GM21529 (cell line): Measurements from ENCODE around the gene IFIT1B.
"Not testable (repeated sequence)": the region's sequence is repeated elsewhere in the genome, so short reads cannot be mapped to it uniquely, and the experiment has no call there.

ENCODE experiments used
- ATAC-seq: cut with Tn5 transposase; IDR thresholded peaks from one replicate; pipeline ENCODE4 v1.9.1; 2021; ENCODE audit not compliant: unreplicated experiment

The IFIT1B gene

DNA sequence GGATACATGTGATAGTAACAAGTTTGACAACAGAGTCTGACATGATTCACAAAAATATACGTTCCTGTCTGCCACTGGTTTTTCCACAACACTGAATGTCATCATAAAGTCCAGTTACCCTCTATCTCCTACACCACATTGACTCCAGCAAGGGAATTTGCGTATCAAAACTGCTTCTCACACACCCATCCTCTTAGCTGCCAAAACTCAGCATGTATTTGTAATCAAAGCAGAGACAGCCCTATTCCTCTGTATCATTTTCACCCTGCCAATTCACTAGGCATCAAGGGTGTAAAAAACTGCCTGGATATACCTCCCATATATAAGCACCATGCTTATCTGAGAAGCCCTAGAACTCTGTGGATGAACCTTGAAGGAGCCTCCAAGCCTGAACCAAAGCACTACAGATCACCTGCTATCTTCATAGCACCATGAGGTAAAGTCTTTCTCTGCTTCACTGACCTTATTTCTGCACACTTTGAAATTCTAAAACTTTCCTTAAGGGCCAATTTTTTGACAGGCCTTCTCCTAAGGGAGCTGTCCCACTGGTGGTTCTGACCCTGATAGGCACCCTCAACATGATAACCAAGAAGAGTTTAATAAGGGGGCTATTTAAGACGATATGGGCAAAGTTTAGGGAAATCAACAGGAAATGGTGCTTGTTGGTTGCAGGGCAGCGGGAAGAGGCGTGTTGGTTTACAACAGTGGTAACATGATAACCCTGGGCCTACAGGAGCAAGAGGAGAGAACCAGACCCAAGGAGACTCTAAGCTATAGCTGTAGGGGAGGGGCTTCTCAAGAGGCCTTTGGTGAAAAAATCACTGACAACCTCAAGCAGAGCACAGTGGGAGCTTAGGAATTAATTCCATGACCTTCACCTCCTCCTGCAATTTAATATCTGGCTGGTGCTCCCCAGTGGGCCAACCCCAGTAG, at the start of gene IFIT1B:
TSS of gene IFIT1B (plus strand) at position 352 of the 933 bp plus-strand sequence. CDS start at position 432, 80 bp downstream.
- no peak for ATAC-seq

DNA sequence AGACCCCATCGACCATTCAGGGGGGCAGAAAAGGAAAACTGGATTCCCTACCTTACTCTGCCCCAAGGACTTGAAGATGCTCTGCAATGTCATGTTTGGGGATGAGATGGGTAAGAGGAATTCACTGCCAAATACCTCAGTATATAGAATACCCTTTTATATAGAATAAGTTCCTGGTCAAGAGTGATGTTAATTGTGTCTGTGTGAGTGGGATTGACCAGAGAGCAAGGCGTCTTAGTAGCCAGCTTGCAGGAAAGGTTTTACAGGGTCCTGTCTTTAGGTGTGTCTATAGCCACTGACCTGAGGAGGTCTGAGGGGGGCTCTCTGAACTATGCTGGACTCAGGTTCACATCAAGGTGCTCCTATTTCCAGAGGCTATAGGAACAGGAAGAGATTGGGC, 48.7 kb upstream of the IFIT1B start:
- no peak for ATAC-seq

- not testable (repeated sequence) for ATAC-seq
Observed at GRCh38 chr10:89330014-89330413, 47.8 kb upstream of the IFIT1B start.

DNA sequence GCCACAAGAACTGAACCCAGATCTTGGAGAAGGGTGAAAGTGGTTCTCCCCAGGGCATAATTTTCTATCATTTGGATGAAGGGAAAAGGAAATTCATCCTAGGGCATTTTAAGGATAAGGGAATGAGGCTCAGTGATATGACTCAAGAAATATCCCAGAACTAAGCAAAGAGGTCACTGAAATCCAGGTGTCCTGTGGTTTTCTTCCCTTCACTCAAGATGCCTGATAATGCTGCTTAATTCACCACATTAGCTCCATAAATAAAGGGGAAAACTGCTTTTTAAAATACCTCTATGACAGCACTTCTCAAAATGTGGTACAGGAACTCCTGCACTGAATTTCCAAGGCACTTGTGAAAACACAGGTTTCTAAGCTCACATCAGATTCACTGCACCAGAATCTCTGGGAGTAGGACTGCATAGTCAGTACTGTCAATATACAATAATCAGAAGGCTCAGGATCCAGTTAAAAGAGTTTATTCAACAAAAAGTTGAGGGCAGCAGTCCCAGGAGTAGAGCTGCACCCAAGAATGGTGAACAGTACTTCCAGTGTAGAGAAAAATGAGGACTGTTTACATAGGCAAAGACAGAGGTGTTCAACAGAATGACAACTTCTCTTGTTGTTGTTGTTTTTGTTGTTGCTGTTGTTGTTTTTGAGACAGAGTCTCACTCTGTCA, 47.2 kb upstream of the IFIT1B start:
- no peak for ATAC-seq

GRCh38 chr10:89331487-89332122, 46.3 kb upstream of the IFIT1B start:
- ATAC-seq: not testable (repeated sequence)

GRCh38 chr10:89332123-89332633, 45.7 kb upstream of the IFIT1B start:
- peak; percentile 39 for ATAC-seq

GRCh38 chr10:89335226-89335625, 42.6 kb upstream of the IFIT1B start:
- ATAC-seq: no peak

GRCh38 chr10:89336241-89336640, 41.6 kb upstream of the IFIT1B start:
- no peak for ATAC-seq

DNA sequence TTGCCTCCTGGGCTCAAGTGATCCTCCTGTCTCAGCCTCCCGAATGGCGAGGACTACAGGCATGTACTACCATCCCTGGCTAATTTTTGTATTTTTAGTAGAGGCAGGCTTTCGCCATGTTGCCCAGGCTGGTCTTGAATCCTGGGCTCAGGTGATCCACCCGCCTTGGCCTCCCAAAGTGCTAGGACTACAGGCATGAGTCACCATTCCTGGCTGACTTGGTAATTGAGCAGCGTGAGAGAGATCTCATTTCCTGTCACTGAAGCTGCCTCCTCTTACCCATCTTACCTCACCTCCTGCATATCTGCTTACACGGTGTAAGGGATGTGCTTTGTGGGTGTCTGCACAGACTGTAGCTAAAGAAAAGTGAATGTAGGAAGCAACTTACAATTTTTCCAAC, 40.4 kb upstream of the IFIT1B start:
- no peak for ATAC-seq

- no peak for ATAC-seq
Observed at GRCh38 chr10:89338713-89339112, 39.1 kb upstream of the IFIT1B start.

GRCh38 chr10:89339875-89340274, 38.0 kb upstream of the IFIT1B start:
- ATAC-seq: no peak

DNA sequence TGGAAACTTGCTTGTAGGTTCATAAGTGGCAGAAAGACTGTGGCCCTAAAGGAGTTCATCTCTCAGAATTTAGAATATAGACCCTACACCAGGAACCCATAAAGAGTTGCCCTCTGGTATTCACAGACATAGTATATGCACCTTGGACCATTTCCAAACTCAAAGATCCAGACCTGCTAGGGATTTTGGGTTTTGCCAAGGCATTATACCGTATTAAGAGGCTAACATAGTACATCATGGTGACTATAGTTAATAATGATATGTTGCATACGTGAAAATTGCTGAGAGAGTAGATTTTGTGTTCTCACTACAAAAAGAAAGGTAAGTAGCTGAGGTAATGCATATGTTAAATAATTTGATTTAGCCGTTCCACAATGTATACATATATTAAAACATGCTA, 36.2 kb upstream of the IFIT1B start:
- no peak for ATAC-seq

- no peak for ATAC-seq
Observed at GRCh38 chr10:89342206-89342958, 35.5 kb upstream of the IFIT1B start.

- ATAC-seq: no peak
Observed at GRCh38 chr10:89343089-89343767, 34.6 kb upstream of the IFIT1B start.

GRCh38 chr10:89344156-89344555, 33.7 kb upstream of the IFIT1B start:
- no peak for ATAC-seq

- ATAC-seq: no peak
Observed at GRCh38 chr10:89345367-89346000, 32.4 kb upstream of the IFIT1B start.

- no peak for ATAC-seq
Observed at GRCh38 chr10:89346405-89347254, 31.2 kb upstream of the IFIT1B start.

DNA sequence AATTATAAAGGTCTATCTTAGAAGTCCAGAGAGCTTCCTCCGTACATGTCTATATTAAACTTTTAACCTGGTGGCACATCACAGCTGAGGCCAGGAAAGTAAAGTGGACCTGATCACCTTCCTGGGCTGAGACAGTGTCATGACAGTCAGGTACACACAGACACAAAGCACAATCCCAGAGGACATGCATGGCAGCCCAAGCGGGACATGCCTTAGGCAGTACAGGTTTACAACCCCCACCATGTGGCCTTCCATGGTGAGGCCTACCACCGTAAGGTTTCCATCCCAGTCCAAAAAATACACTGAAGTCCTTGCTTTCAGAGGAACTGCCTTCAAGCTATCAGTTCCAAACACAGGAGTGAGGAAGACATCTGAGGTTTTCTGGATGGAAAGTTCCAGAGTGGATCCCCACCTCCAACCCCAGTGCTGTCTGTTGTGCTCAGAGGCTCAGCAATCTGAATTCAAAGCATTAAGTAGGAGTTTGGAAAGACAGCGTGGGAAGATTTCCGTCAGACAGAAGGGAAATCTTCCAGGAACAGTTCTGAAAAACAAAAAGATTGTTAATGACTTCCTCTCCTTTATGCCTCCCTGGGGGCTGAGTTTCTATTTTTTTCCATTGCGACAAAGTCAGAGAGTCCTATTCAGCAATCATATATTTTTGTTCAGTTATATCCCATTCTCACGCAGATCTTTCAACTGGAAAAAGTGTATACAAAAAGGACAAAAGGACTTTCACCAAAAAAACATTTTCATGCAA, 30.0 kb upstream of the IFIT1B start:
- ATAC-seq: no peak
